Measurements from ENCODE around the gene SERPINI1.

DNA sequence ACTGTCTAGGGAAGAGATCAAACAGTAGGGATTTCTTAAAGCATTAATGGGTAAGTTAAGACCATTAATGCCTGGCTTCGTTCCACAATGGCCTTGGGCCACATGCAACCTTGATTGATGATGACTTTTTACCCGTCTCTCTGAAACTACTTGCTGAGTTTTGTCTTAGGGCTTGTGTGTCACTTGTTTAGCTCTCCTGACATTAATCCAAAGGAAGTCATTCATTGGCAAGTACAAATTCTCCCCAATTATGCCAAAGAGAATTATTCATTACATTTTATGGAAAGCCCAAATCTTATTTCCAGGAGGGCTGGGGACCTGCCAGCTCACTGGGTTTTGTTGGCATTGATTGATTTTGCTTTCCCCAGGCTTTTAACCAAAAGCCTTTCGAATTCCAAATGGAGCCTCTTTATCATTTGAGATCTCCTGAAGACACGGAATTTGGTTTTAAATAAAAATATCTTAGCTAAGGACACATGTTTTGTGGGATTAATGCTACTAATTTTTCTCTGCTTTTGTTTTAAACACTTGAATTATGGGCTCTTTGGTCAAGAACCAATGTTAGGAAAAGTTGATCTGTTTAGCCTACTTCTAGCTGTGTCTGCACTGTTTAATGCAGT is 40.7 kb downstream of the SERPINI1 start:
- TF ChIP-seq CTCF (IDR thresholded peaks at IDR 0.05) (no peak), POLR2A (IDR thresholded peaks at IDR 0.05) (no peak)

All from testis (tissue), 2 donors.